Calu3 (cell line): ENCODE results near the gene CDKL5. TPM values are rescaled to one million over a fixed set of nuclear protein-coding genes. Genes with fewer than 3 reads are reported as not detected.

Experiments used
- BruUV-seq: library from RNA; stranded (reverse); fragments of 400-500 nt; replicated peaks from 2 replicates; lab custom pipeline; 2021; lab: Mats Ljungman, UMichigan
- CTCF ChIA-PET: fragments of 300-600 bp; sonication (Branson Sonifier 250); formaldehyde crosslinking; loops from one replicate; lab custom pipeline; 2022; ENCODE audit warnings: antibody characterized with exemption; lab: Charles Lee
- DNase-seq: peaks from one replicate; pipeline ENCODE4 v3.0.0; 2022
- H3K27ac Mint-ChIP-seq: one replicate; pipeline ENCODE4 v1.8.0; 2022; ENCODE audit warnings: mixed read lengths; ENCODE audit not compliant: unreplicated experiment
- H3K27me3 Mint-ChIP-seq: one replicate; pipeline ENCODE4 v1.8.0; 2022; ENCODE audit warnings: mixed read lengths; ENCODE audit not compliant: unreplicated experiment
- H3K36me3 Mint-ChIP-seq: one replicate; pipeline ENCODE4 v1.8.0; 2022; ENCODE audit warnings: mild to moderate bottlenecking, moderate library complexity, mixed read lengths; ENCODE audit not compliant: insufficient read depth, unreplicated experiment
- H3K4me1 Mint-ChIP-seq: one replicate; pipeline ENCODE4 v1.8.0; 2022; ENCODE audit warnings: mild to moderate bottlenecking, low read depth, mixed read lengths; ENCODE audit not compliant: unreplicated experiment
- H3K4me3 Mint-ChIP-seq: one replicate; pipeline ENCODE4 v1.8.0; 2022; ENCODE audit warnings: mild to moderate bottlenecking, low read depth, moderate library complexity, mixed read lengths; ENCODE audit not compliant: unreplicated experiment
- H3K9me3 Mint-ChIP-seq: one replicate; pipeline ENCODE4 v1.8.0; 2022; ENCODE audit warnings: low read depth, mixed read lengths; ENCODE audit not compliant: unreplicated experiment
- intact Hi-C: fragments of 100-400 bp; cut with micrococcal nuclease; formaldehyde crosslinking; loops from one replicate; pipeline ENCODE4 v1.10.0; 2022; ENCODE audit not compliant: unreplicated experiment
- total RNA-seq: library from RNA; stranded (reverse); gene quantifications from 2 replicates; pipeline ENCODE4 v1.2.3, GENCODE V29; 2022
- TF ChIP-seq, protein P1 (sequence below): fragments of 200-600 bp; IDR thresholded peaks from one replicate; pipeline ENCODE4 v1.8.0; 2022; ENCODE audit warnings: antibody characterized with exemption; ENCODE audit not compliant: unreplicated experiment

The CDKL5 gene
- total RNA-seq, 1 experiment from 2014 or later: 17.7 TPM

DNA sequence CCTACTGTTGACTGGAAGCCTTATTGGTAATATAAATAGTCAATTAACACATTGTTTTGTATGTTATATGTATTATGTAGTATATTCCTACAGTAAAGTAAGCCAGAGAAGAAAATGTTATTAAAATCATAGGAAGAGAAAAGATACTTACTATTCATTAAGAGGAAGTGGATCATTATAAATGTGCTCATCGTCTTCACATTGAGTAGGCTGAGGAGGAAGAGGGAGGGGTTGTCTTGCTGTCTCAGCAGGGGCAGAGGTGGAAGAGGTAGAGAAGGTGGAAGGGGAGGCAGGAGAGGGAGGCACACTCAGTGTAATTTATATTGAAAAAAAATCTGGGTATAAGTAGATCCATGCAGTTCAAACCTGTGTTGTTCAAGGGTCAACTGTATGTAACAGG lies 10.6 kb downstream of the CDKL5 start:
- no peaks in the 10 kb centered on the region for H3K9me3 Mint-ChIP-seq
- no TSS peak for BruUV-seq
- H3K27ac Mint-ChIP-seq: no peak overlapping the region
- DNase-seq: no peak
- no peak overlapping the region for H3K4me3 Mint-ChIP-seq
- CTCF ChIA-PET: no interaction called here
- H3K36me3 Mint-ChIP-seq: no peaks in the 10 kb centered on the region
- peaks cover 14% of the 10 kb centered on the region for H3K4me1 Mint-ChIP-seq
- intact Hi-C loops: loop anchor here (10.0 kb wide), 1 partner anchor 109 kb away; no protein-coding TSS in a partner anchor
- no peaks in the 10 kb centered on the region for H3K27me3 Mint-ChIP-seq
- TF ChIP-seq, protein P1, sequence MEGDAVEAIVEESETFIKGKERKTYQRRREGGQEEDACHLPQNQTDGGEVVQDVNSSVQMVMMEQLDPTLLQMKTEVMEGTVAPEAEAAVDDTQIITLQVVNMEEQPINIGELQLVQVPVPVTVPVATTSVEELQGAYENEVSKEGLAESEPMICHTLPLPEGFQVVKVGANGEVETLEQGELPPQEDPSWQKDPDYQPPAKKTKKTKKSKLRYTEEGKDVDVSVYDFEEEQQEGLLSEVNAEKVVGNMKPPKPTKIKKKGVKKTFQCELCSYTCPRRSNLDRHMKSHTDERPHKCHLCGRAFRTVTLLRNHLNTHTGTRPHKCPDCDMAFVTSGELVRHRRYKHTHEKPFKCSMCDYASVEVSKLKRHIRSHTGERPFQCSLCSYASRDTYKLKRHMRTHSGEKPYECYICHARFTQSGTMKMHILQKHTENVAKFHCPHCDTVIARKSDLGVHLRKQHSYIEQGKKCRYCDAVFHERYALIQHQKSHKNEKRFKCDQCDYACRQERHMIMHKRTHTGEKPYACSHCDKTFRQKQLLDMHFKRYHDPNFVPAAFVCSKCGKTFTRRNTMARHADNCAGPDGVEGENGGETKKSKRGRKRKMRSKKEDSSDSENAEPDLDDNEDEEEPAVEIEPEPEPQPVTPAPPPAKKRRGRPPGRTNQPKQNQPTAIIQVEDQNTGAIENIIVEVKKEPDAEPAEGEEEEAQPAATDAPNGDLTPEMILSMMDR: no peak

DNA sequence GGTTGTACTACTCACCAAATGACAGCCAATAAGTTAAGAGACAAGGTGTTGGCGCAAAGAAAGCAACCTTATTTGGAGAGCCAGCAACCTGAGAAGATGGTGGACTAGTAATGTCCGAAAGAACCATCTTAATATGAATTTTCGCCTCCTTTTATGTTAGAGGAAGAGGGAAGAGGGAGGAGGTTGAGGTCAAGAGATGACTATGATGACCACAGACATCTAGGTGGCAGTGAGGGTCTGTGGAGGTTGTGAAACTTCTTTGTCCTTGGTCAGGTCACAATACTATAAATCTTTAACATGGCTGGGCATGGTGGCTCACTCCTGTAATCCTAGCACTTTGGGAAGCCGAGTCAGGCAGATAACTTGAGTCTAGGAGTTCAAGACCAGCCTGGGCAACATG lies 15.4 kb downstream of the CDKL5 start:
- Mint-ChIP-seq H3K27me3 (no peaks in the 10 kb centered on the region), H3K27ac (no peak overlapping the region), H3K9me3 (no peaks in the 10 kb centered on the region), H3K36me3 (no peaks in the 10 kb centered on the region), H3K4me3 (no peak overlapping the region), H3K4me1 (no peaks in the 10 kb centered on the region)
- CTCF ChIA-PET: no interaction called here
- intact Hi-C loops: no loop called here
- BruUV-seq: no TSS peak
- TF ChIP-seq, protein P1: no peak
- no peak for DNase-seq

DNA sequence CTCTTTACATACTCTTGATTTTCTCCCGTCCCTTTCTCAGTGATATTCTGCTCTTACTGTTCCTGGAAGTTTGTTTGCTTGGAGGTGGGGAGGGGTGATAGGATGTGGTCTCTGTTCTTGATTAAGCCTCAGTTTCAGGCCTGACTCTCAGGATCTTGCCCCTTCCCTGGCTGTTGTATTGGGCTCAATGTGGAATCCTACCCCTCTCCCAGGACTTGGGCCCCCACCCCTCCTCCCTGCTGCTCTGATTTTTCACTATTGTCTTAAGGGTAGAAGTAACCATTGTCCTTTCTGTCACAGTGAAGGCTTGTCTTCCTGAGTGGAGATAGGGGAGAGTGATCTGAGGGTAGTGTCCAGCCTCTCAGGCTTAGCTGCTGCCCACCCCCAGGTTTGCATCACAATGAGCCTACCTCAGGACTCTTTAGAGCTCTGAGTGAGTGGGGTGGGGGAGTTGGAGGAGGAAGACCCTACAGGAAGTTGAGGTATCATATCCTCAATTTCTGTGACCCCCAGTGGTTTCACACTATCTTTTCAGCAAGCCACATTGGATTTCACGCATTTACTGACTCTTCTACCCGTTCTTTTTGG lies 16.5 kb downstream of the CDKL5 start:
- no peak overlapping the region for H3K27ac Mint-ChIP-seq
- no peaks in the 10 kb centered on the region for H3K9me3 Mint-ChIP-seq
- H3K36me3 Mint-ChIP-seq: no peaks in the 10 kb centered on the region
- intact Hi-C loops: no loop called here
- CTCF ChIA-PET: no interaction called here
- no peak overlapping the region for H3K4me3 Mint-ChIP-seq
- H3K27me3 Mint-ChIP-seq: no peaks in the 10 kb centered on the region
- DNase-seq: no peak
- H3K4me1 Mint-ChIP-seq: no peaks in the 10 kb centered on the region
- TF ChIP-seq, protein P1: no peak
- BruUV-seq: no TSS peak

DNA sequence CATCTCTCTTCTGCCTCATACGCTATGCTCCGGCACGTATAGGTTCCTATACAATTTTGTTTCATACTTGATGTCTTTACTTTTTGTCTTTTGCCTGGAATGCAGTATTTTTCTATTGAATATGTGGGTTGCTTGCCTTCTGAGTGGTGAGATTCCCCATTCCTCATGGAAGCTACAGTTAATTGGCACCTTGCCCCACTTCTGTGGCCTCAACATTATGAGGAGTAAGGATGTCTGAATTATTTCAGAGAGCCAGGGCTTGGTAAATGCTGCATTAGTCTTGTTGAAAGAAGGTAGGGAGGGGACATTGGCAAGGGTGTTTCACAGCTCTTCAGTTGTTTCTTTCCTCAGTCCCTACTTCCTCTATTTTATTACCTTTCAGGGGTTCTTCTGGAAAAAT lies 23.0 kb downstream of the CDKL5 start:
- CTCF ChIA-PET: no interaction called here
- no peaks in the 10 kb centered on the region for H3K9me3 Mint-ChIP-seq
- H3K27ac Mint-ChIP-seq: no peak overlapping the region
- no peaks in the 10 kb centered on the region for H3K4me1 Mint-ChIP-seq
- intact Hi-C loops: no loop called here
- BruUV-seq: no TSS peak
- H3K4me3 Mint-ChIP-seq: no peak overlapping the region
- DNase-seq: no peak
- no peaks in the 10 kb centered on the region for H3K27me3 Mint-ChIP-seq
- TF ChIP-seq, protein P1: no peak
- no peaks in the 10 kb centered on the region for H3K36me3 Mint-ChIP-seq
